ENCODE results near the gene STRN3.
"Not testable (repeated sequence)": the region's sequence is repeated elsewhere in the genome, so short reads cannot be mapped to it uniquely, and the experiment has no call there.

The STRN3 gene

GRCh38 chr14:31026077-31026449 lies at the start of gene STRN3:
Gene STRN3, minus strand, starts transcription at chr14:31026379. Its CDS starts 194 bp downstream, at chr14:31026185.
- no peak for DNase-seq

GRCh38 chr14:31075144-31075543 lies 49.0 kb upstream of the STRN3 start:
- DNase-seq = no peak

- DNase-seq = no peak
Measured at GRCh38 chr14:31071151-31071550, 45.0 kb upstream of the STRN3 start.

- no peak for DNase-seq
Measured at GRCh38 chr14:31070431-31070830, 44.3 kb upstream of the STRN3 start.

- no peak for DNase-seq
Measured at GRCh38 chr14:31069343-31069742, 43.2 kb upstream of the STRN3 start.

- DNase-seq = no peak
Measured at GRCh38 chr14:31068235-31068634, 42.1 kb upstream of the STRN3 start.

GRCh38 chr14:31062908-31063307 lies 36.7 kb upstream of the STRN3 start:
- not testable (repeated sequence) for DNase-seq

GRCh38 chr14:31060253-31060875 lies 34.2 kb upstream of the STRN3 start:
- DNase-seq = no peak

GRCh38 chr14:31059152-31059924 lies 33.2 kb upstream of the STRN3 start:
- no peak for DNase-seq

GRCh38 chr14:31057701-31058364 lies 31.7 kb upstream of the STRN3 start:
- no peak for DNase-seq

GRCh38 chr14:31057035-31057434 lies 30.9 kb upstream of the STRN3 start:
- no peak for DNase-seq

GRCh38 chr14:31052905-31053586 lies 26.9 kb upstream of the STRN3 start:
- not testable (repeated sequence) for DNase-seq

GRCh38 chr14:31051511-31051910 lies 25.3 kb upstream of the STRN3 start:
- DNase-seq = no peak

GRCh38 chr14:31051023-31051422 lies 24.8 kb upstream of the STRN3 start:
- DNase-seq = no peak

- no peak for DNase-seq
Measured at GRCh38 chr14:31047503-31047902, 21.3 kb upstream of the STRN3 start.

- no peak for DNase-seq
Measured at GRCh38 chr14:31045501-31046080, 19.4 kb upstream of the STRN3 start.

- DNase-seq = no peak
Measured at GRCh38 chr14:31043379-31043778, 17.2 kb upstream of the STRN3 start.

- not testable (repeated sequence) for DNase-seq
Measured at GRCh38 chr14:31042893-31043292, 16.7 kb upstream of the STRN3 start.

- no peak for DNase-seq
Measured at GRCh38 chr14:31042300-31042699, 16.1 kb upstream of the STRN3 start.

GRCh38 chr14:31038521-31039166 lies 12.5 kb upstream of the STRN3 start:
- DNase-seq = no peak

GRCh38 chr14:31037709-31038221 lies 11.6 kb upstream of the STRN3 start:
- no peak for DNase-seq

GRCh38 chr14:31036552-31036951 lies 10.4 kb upstream of the STRN3 start:
- DNase-seq = no peak
